ENCODE data around the gene PHOX2B.
A peak's percentile ranks its signal among the peaks of the same experiment; 100 is the strongest.

PHOX2B gene

GRCh38 chr4:41725254-41725653 lies 23.3 kb downstream of the PHOX2B start:
- no peak for DNase-seq (ENCODE audit: low read depth)
- no peak overlapping the region for H3K4me3 ChIP-seq (ENCODE audit: low read depth, low read length)
- TF ChIP-seq CTCF (IDR thresholded peaks at IDR 0.05; ENCODE audit: control insufficient read depth, extremely low read depth, insufficient read depth): peak; percentile 27; the same call in 1 of the 2 replicates

- TF ChIP-seq CTCF (IDR thresholded peaks at IDR 0.05; ENCODE audit: control insufficient read depth, extremely low read depth, insufficient read depth): no peak
- no peak overlapping the region for H3K4me3 ChIP-seq (ENCODE audit: low read depth, low read length)
- no peak for DNase-seq (ENCODE audit: low read depth)
Measured at GRCh38 chr4:41723286-41723685, 25.2 kb downstream of the PHOX2B start.

- no peak for TF ChIP-seq CTCF (IDR thresholded peaks at IDR 0.05; ENCODE audit: control insufficient read depth, extremely low read depth, insufficient read depth)
- no peak for DNase-seq (ENCODE audit: low read depth)
- no peak overlapping the region for H3K4me3 ChIP-seq (ENCODE audit: low read depth, low read length)
Measured at GRCh38 chr4:41722181-41722580, 26.3 kb downstream of the PHOX2B start.

- no peak overlapping the region for H3K4me3 ChIP-seq (ENCODE audit: low read depth, low read length)
- TF ChIP-seq CTCF (IDR thresholded peaks at IDR 0.05; ENCODE audit: control insufficient read depth, extremely low read depth, insufficient read depth): no peak
- no peak for DNase-seq (ENCODE audit: low read depth)
Measured at GRCh38 chr4:41719417-41719816, 29.1 kb downstream of the PHOX2B start.

GRCh38 chr4:41718907-41719306 lies 29.6 kb downstream of the PHOX2B start:
- H3K4me3 ChIP-seq (ENCODE audit: low read depth, low read length): no peak overlapping the region
- DNase-seq (ENCODE audit: low read depth): no peak
- no peak for TF ChIP-seq CTCF (IDR thresholded peaks at IDR 0.05; ENCODE audit: control insufficient read depth, extremely low read depth, insufficient read depth)

- TF ChIP-seq CTCF (IDR thresholded peaks at IDR 0.05; ENCODE audit: control insufficient read depth, extremely low read depth, insufficient read depth): no peak
- no peak overlapping the region for H3K4me3 ChIP-seq (ENCODE audit: low read depth, low read length)
- DNase-seq (ENCODE audit: low read depth): no peak
Measured at GRCh38 chr4:41715155-41715554, 33.4 kb downstream of the PHOX2B start.

GRCh38 chr4:41714364-41715000 lies 34.0 kb downstream of the PHOX2B start:
- DNase-seq (ENCODE audit: low read depth): no peak
- TF ChIP-seq CTCF (IDR thresholded peaks at IDR 0.05; ENCODE audit: control insufficient read depth, extremely low read depth, insufficient read depth): no peak
- no peak overlapping the region for H3K4me3 ChIP-seq (ENCODE audit: low read depth, low read length)
